Effector CD8-positive, alpha-beta T cell (primary cell): ENCODE data around the gene RAB22A.
"Not testable (repeated sequence)": the region's sequence is repeated elsewhere in the genome, so short reads cannot be mapped to it uniquely, and the experiment has no call there.

Experiments
- DNase-seq: peaks from one replicate; lab custom pipeline; 2025; lab: John Stamatoyannopoulos, UW

Gene RAB22A

DNA sequence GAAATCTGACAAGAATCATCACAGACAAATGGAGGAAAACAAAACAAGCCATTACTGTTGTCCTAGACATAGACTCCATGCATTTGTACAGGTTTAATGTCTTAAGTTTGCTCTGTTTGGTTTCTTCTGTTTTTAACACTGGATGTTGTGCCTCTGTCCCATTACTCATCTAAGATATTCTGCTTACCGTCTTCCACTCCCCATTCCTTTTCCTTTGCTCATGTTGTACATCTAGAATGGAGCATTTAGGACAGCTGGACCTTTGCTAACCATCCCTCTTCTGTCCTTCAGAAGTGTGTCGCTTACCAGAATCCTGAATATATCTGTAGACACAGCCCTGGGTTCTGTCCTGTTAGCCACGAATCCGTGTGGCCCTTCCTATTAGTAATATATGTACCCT lies 35.2 kb downstream of the RAB22A start:
- DNase-seq = no peak

DNA sequence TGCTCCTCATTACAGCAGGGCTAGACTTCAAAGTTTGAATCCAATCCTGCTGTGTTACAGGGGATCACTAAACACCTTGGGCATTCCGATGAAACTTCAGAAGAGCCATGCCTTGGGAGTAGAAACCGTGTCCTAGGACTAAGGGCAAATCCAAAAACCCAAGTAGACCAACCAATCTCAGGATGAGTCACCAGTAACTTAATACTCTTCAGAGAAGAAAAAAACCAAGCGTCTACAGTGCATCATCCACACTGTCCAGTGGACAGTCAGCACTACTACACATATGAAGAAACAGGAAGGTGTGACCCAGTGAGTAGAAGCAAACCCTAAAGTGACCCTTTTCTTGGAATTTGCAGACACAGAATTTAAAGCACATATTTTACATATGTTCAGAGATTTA lies 40.1 kb downstream of the RAB22A start:
- DNase-seq = no peak

GRCh38 chr20:58352468-58352867 lies 43.0 kb downstream of the RAB22A start:
- no peak for DNase-seq

DNA sequence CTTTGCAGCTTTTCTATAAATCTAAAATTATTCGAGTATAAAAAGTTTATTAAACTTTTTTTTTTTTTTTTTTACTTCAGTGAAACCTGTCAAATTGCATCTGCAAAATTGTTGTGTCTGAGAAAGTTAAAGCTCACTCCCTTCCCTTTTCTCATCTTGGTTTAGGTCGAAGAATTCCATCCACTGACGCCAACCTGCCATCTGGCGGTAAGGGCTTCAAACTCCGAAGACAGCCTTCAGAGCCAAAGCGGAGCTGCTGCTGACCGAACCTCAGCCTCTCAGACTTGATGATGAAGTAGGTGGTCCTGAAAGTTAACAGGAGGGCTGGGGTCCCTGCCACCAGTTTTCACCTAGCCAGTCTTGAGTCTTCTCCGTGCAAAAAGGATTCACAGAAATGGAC lies 49.9 kb downstream of the RAB22A start:
- DNase-seq = no peak

DNA sequence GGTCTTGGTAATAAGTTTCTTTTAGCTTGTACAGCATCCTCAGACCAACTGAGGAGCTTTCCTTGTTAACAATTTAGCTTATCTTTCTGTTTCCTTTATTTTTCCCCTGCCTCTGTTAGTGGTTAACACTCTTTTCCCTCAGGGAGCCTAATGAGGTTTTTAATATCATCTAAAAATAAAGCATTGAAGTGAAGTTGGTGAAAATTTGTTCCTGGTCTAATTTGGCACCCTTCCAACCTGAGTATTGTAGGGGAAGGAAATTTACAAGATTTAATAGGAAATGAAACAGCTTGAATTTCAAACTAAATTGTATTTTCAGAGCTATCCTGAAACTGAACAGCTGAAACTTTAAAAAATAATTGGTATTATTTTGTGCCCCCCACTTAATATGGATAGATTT lies 51.4 kb downstream of the RAB22A start:
- DNase-seq = no peak

- no peak for DNase-seq
Measured at GRCh38 chr20:58361481-58362205, 52.1 kb downstream of the RAB22A start.

DNA sequence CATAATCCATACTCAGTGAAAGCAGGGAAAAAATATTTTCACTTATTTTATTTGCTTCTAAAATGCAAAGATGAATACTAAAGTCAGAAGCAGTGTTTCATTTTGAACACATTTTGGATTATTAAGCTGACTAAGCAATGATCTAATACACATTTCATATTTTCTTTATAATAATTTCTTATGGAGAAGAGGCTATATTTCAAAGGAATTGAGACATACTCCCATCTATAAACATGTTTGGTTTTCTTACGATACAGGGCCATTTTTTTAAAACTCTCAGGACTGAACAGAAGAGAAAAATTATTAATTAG lies 52.6 kb downstream of the RAB22A start:
- DNase-seq = no peak

DNA sequence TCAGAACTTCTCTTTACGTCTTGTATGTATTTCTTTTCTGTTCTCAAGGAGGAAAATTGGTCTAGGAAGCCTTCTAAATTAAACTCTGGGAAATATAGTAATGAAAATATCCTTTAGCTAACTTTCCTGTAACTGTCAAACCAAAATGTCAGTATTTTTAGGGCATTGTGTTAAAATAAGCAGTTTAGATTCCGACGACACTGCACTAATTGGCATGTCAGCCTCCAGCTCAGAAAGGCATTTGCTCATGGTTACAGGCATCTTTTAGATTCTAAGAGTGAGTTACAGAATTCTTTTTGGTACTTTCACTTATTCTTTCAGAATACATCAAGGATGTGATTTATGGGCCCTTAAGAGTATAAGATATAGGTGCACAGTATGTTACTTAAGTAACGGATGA lies 53.5 kb downstream of the RAB22A start:
- DNase-seq = no peak

DNA sequence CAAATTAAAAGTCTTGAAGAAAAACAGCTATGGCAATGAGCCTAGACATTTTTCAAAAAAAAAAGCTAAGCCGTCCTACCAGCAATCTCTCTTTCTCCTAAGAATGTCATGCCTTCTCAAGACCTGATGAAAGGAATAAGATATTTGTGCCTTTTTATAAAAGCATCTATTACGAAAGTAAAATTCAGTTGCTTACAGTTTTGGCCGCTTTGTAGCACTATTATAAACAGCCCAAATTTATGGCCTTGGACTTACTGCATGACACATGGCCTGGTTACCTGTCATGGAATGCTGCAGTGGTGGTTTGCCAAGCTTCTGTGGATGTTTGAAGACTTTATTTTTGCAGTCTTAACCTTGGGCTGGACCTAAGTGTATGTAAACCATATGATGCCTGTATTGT lies 57.4 kb downstream of the RAB22A start:
- DNase-seq = no peak

GRCh38 chr20:58372806-58373205 lies 63.3 kb downstream of the RAB22A start:
- no peak for DNase-seq

- not testable (repeated sequence) for DNase-seq
Measured at GRCh38 chr20:58373296-58373695, 63.8 kb downstream of the RAB22A start.

DNA sequence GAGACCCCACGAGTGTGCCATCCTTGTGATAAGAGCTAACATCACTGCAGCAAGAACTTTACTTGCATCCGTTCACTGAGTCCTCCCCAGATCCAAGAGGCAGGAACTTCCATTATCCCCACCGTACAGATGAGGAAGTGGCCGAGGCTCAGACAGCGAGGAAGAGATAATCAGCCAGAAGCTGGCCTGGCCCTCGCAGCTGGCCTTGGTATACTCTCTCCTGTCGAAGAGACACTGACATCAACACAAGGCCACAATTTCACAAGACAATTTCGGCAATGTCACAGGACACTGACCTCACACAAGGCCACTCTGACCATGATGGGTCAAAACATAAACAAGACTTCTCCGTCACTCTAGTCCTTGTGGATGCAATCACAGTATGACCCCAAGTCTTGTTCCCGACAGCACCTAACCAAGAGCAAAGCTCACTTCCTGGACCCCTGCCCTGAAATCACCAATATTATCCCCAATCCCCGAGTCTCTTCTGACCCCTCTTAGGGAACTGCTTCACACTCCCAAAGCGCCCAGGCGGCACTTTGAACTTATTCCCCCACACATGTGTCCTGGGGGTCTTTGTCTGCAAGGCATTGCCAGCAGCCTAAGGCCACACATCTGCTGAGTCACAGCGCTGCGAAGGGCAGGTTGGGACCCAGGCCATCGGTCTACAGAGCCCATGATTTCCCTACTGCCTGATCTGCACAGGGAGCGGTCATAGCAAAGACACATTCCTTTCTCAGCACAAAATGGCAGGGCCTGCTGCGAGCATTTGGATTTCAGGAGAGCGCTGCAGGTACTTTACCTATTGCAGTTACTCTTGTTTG lies 64.7 kb downstream of the RAB22A start:
- no peak for DNase-seq

- no peak for DNase-seq
Measured at GRCh38 chr20:58374906-58375758, 65.6 kb downstream of the RAB22A start.

DNA sequence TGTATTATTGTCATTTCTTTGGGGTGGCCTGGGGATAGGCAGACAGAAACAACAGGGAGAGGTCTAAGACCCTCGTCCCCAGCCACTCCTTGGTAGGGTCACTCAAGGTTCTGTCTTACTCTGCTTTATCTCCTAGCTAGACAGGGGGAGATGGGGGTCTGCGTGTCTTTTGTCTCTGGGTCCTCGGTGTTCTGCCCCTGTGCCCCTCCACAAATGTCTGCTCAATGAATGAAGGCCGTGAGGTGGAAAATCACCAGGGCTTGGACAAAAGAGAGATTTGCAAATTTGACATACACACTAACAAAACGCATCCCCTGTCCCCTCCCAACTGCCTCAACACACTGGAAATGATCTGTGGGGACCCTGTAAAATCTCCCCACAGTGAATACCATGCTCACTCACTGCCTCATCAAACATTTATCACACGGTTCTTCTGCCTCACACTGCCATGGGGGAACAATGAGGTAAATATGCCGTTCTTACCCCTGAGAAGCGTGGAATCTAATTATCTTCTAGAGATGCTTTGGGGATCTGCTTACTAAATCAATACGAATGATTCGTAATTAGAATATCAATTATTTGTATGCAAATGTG lies 66.3 kb downstream of the RAB22A start:
- no peak for DNase-seq

DNA sequence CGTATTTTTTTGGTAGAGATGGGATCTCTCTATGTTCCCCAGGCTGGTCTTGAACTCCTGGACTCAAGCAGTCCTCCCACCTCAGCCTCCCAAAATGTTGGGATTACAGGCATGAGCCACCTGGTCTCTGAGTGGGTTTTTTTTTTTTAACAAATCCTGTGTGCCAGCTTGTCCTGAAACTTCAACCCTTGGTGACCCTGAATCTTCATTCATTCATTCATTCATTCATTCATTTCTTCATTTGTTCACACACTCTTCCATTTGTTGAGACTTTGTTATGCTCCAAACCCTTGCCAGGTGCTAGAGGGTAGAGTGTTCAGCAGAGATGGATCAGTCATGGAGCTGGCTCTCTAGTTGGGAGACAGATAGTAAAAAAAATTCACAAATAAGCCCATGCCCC lies 67.5 kb downstream of the RAB22A start:
- DNase-seq = no peak

DNA sequence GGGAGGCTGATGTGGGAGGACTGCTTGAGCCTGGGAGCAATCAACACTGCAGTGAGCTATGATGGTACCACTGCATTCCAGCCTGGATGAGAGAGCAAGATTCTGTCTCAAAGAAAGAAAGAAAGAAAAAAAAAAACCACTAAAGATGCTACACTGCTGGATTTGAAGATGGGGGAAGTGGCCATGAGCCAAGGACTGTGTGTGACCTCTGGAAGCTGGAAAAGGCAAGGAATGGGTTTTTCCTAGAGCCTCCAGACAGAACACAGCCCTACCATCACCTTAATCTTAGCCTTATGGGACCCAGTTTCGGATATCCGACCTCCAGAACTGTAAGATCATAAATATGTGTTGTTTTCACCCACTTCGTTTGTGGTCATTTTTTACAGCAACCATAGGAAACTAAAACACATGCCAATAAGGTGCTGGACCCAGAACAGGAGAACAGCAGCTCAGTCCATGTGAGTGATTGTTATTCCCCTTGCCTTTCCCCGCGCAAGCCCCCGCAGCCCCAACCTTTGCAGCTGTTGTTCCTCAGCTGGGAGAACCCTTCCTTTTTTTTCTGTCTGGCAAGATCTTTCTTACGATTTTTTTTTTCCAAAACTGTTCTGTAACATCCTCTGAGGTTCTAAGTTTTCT lies 68.4 kb downstream of the RAB22A start:
- DNase-seq = no peak

GRCh38 chr20:58378704-58379103 lies 69.2 kb downstream of the RAB22A start:
- no peak for DNase-seq

DNA sequence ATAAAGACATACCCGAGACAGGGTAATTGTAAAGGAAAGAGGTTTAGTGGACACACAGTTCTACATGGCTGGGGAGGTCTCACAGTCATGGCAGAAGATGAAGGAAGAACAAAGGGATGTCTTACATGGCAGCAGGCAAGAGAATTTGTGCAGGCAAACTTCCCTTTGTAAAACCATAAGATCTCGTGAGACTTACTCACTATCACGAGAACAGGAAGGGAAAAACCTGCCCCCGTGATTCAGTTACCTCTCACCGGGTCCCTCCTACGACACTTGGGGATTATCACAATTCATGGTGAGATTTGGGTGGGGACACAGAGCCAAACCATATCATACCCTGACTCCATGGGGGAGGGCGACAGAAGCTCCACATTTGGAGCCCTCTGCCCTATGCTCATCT lies 72.1 kb downstream of the RAB22A start:
- DNase-seq = no peak

- DNase-seq = no peak
Measured at GRCh38 chr20:58382096-58382495, 72.6 kb downstream of the RAB22A start.

DNA sequence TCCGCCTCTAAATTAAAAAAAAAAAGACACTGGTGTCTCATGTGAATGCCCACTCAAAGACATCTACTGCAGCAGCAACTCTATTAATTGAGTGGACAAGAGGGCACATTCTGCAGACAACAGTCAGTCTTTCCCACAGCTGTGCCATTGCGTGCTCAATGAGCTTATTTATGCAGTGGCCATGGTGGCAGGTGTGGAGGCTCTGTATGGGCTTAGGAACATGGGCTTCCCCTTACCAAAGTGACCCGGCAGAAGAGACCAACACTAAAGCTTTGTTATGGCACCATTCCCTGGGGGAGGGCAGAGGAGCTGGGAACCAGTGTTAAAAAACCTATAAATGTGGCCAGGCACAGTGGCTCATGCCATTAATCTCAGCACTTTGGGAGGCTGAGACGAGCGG lies 75.3 kb downstream of the RAB22A start:
- no peak for DNase-seq

DNA sequence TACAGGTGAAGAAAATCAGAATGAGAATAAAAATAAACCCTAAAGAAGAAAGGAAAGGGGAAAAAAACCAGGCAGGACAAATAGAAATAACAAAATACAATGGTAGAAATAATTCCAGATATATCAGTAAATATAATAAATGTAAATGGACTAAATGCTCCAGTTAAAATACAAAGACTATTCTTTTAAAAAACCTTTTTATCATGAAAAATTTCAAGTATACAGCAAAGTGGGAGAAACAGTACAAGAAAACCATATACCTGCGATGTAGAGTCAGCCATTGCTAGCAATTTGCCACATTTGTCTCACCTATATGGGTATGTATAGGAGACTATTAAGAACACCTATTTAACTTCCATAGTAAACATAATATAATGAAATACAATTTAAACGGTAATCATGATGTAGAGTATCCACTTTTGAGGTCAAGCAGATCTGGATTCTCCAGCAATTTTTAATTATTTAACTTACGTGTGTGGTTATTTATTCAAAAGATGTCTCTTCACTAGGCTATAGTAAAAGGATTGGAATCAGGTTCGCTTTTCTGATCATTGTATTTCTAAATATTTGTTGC lies 78.6 kb downstream of the RAB22A start:
- DNase-seq = no peak
